HG03108 (cell line): Measurements from ENCODE around the gene RALGDS.

Experiments used
- ATAC-seq: cut with Tn5 transposase; IDR thresholded peaks from one replicate; pipeline ENCODE4 v1.9.1; 2021; ENCODE audit warnings: moderate library complexity; ENCODE audit not compliant: unreplicated experiment

The RALGDS gene

GRCh38 chr9:133151601-133152525, 30.8 kb upstream of the RALGDS start:
- ATAC-seq = no peak

GRCh38 chr9:133151041-133151440, 30.0 kb upstream of the RALGDS start:
- ATAC-seq = no peak

GRCh38 chr9:133149130-133150015, 28.3 kb upstream of the RALGDS start:
- peak; percentile 55 for ATAC-seq

- peak; percentile 9 for ATAC-seq
Observed at GRCh38 chr9:133148199-133149129, 27.4 kb upstream of the RALGDS start.

- ATAC-seq = no peak
Observed at GRCh38 chr9:133147412-133148198, 26.6 kb upstream of the RALGDS start.

GRCh38 chr9:133146746-133147411, 25.8 kb upstream of the RALGDS start:
- no peak for ATAC-seq

GRCh38 chr9:133144904-133145851, 24.1 kb upstream of the RALGDS start:
- ATAC-seq = no peak

GRCh38 chr9:133144142-133144903, 23.3 kb upstream of the RALGDS start:
- ATAC-seq = peak; percentile 35

GRCh38 chr9:133143639-133144141, 22.6 kb upstream of the RALGDS start:
- no peak for ATAC-seq

- no peak for ATAC-seq
Observed at GRCh38 chr9:133142684-133143622, 21.9 kb upstream of the RALGDS start.

GRCh38 chr9:133141833-133142595, 21.0 kb upstream of the RALGDS start:
- ATAC-seq = no peak

- no peak for ATAC-seq
Observed at GRCh38 chr9:133140606-133141005, 19.6 kb upstream of the RALGDS start.

- ATAC-seq = no peak
Observed at GRCh38 chr9:133140174-133140505, 19.1 kb upstream of the RALGDS start.

- ATAC-seq = no peak
Observed at GRCh38 chr9:133139246-133140173, 18.5 kb upstream of the RALGDS start.
